ENCODE measurements around the gene HMGCLL1. TPM values are rescaled to one million over a fixed set of nuclear protein-coding genes. Genes with fewer than 3 reads are reported as not detected.

The HMGCLL1 gene
- total and polyA plus RNA-seq, 2 donors (not counting 3 experiments of a cell fraction or from before 2014, with no cell fraction given), result not detected

DNA sequence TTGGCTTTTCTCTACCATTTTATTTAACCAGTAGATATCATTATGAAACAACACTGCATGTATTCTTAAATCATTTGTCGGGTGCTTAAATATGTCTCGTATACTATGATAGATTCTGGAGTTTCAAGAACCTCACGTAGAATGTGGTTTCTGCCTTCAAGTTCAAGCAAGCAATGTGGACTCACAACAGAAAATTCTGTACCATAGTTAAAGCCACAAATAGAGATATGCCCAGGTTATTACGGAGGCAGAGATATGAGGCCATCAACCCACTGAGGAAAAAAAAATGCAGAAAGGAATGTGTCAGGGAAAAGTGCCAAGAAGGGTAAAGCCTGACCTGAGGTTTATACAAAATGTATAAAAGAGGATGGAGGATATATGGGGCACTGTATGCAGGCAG lies 141.9 kb downstream of the HMGCLL1 start:
- H3K4me3 ChIP-seq (replicated peaks in 1 of 3; ENCODE audit: insufficient read depth in 1 of 3, low read depth in 1 of 3, low read length in 3 of 3), result no peak overlapping the region
- no peaks in the 10 kb centered on the region for H3K79me2 ChIP-seq (ENCODE audit: control insufficient read depth, insufficient read depth, low read length)
- intact Hi-C loops (cut with micrococcal nuclease), result no loop called here
- no peaks in the 10 kb centered on the region for H3K36me3 ChIP-seq (ENCODE audit: control insufficient read depth in 2 of 2, extremely low read depth in 1 of 2, insufficient read depth in 2 of 2, low read length in 2 of 2)
- no peaks in the 10 kb centered on the region for H3K9me3 ChIP-seq (replicated peaks; ENCODE audit: control insufficient read depth, insufficient read depth, low read length)
- DNase-seq (ENCODE audit: low read depth, low spot score) (no peak), FAIRE-seq (no peak)
- no peaks in the 10 kb centered on the region for H3K9me1 ChIP-seq (replicated peaks; ENCODE audit: control insufficient read depth, extremely low read depth, insufficient read depth, low read length)
- no peak overlapping the region for H3K4me2 ChIP-seq (ENCODE audit: insufficient read depth, low read length)
- no peak overlapping the region for H3K27ac ChIP-seq (ENCODE audit: insufficient read depth, low read depth, low read length)
- peaks cover 2 to 8% of the 10 kb centered on the region in 2 experiments for H3K27me3 ChIP-seq (ENCODE audit: control insufficient read depth in 2 of 2, insufficient read depth in 2 of 2, low read length in 2 of 2)
- H2AFZ ChIP-seq (ENCODE audit: low read depth, low read length), result no peak overlapping the region
- TF ChIP-seq MYC (IDR thresholded peaks at IDR 0.05; ENCODE audit: low read depth, low read length) (no peak), EZH2 (IDR thresholded peaks at IDR 0.05; ENCODE audit: borderline replicate concordance, low read depth, low read length, severe bottlenecking) (no peak)
- TF ChIP-seq, protein P1, sequence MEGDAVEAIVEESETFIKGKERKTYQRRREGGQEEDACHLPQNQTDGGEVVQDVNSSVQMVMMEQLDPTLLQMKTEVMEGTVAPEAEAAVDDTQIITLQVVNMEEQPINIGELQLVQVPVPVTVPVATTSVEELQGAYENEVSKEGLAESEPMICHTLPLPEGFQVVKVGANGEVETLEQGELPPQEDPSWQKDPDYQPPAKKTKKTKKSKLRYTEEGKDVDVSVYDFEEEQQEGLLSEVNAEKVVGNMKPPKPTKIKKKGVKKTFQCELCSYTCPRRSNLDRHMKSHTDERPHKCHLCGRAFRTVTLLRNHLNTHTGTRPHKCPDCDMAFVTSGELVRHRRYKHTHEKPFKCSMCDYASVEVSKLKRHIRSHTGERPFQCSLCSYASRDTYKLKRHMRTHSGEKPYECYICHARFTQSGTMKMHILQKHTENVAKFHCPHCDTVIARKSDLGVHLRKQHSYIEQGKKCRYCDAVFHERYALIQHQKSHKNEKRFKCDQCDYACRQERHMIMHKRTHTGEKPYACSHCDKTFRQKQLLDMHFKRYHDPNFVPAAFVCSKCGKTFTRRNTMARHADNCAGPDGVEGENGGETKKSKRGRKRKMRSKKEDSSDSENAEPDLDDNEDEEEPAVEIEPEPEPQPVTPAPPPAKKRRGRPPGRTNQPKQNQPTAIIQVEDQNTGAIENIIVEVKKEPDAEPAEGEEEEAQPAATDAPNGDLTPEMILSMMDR (IDR thresholded peaks at IDR 0.05; ENCODE audit: extremely low read depth in 1 of 2, insufficient read depth in 1 of 2, low read depth in 1 of 2, low read length in 2 of 2), result no peak
- H3K9ac ChIP-seq (replicated peaks; ENCODE audit: extremely low read depth, insufficient read depth, low read length), result no peak overlapping the region
- H4K20me1 ChIP-seq (replicated peaks; ENCODE audit: control insufficient read depth, extremely low read depth, insufficient read depth, low read length), result no peaks in the 10 kb centered on the region
- BruUV-seq (replicated peaks), result no TSS peak
- ChIA-PET CTCF (interaction anchor here (1.3 to 3.0 kb wide), 3 partner anchors 10 to 161 kb away, joined by 3 to 14 read pairs (median 5); no protein-coding TSS in a partner anchor), POLR2A (no interaction called here)
- H3K4me1 ChIP-seq (ENCODE audit: control insufficient read depth, extremely low read depth, insufficient read depth, low read length), result no peaks in the 10 kb centered on the region
- dilution Hi-C loops (cut with MboI; ENCODE audit: extremely low pct_ligation_motif_present, low sequenced_read_pairs), result no loop called here

DNA sequence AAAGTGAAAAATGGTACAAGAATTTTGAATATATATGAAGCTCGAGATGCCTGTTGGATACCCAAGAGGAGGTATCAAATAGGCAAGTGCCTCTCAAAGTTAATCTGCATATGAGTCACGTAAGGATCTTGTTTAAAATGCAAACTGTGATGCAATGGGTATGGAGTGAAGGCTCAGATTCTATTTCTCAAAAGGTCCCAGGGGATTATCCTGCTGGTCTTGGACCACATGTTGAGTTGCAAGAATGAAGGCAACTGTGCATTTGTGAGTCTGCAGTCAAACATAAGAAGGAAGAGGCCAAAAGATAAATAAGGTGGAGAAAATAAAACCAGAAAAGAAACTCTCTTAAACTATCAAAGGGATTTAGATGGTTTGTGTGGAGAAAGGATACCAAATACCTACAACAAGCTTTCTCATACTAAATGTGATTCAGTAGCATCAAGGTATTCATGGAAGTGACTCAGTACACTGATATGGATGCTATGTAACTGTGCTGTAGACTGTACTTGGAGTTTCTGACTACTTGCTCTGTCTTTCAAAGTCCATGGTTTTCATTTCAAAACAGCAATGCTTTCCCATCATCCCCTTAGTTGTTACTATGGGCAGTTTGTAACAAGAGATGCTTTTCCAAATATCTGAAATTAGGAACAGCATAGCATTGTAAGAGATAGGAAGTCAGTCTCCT lies 145.4 kb downstream of the HMGCLL1 start:
- DNase-seq (ENCODE audit: low read depth, low spot score) (no peak), FAIRE-seq (no peak)
- Histone ChIP-seq H3K9ac (replicated peaks; ENCODE audit: extremely low read depth, insufficient read depth, low read length) (no peak overlapping the region), H3K4me1 (ENCODE audit: control insufficient read depth, extremely low read depth, insufficient read depth, low read length) (no peaks in the 10 kb centered on the region), H3K4me2 (ENCODE audit: insufficient read depth, low read length) (no peak overlapping the region), H3K79me2 (ENCODE audit: control insufficient read depth, insufficient read depth, low read length) (no peaks in the 10 kb centered on the region), H3K27me3 (ENCODE audit: control insufficient read depth in 2 of 2, insufficient read depth in 2 of 2, low read length in 2 of 2) (peaks cover 2 to 4% of the 10 kb centered on the region in 2 experiments), H2AFZ (ENCODE audit: low read depth, low read length) (no peak overlapping the region), H3K9me3 (replicated peaks; ENCODE audit: control insufficient read depth, insufficient read depth, low read length) (no peaks in the 10 kb centered on the region), H3K36me3 (ENCODE audit: control insufficient read depth in 2 of 2, extremely low read depth in 1 of 2, insufficient read depth in 2 of 2, low read length in 2 of 2) (no peaks in the 10 kb centered on the region), H3K9me1 (replicated peaks; ENCODE audit: control insufficient read depth, extremely low read depth, insufficient read depth, low read length) (no peaks in the 10 kb centered on the region), H4K20me1 (replicated peaks; ENCODE audit: control insufficient read depth, extremely low read depth, insufficient read depth, low read length) (no peaks in the 10 kb centered on the region), H3K4me3 (replicated peaks in 1 of 3; ENCODE audit: insufficient read depth in 1 of 3, low read depth in 1 of 3, low read length in 3 of 3) (no peak overlapping the region), H3K27ac (ENCODE audit: insufficient read depth, low read depth, low read length) (no peak overlapping the region)
- no TSS peak for BruUV-seq (replicated peaks)
- dilution Hi-C loops (cut with MboI; ENCODE audit: extremely low pct_ligation_motif_present, low sequenced_read_pairs) (no loop called here), intact Hi-C loops (cut with micrococcal nuclease) (no loop called here)
- TF ChIP-seq JUN (IDR thresholded peaks at IDR 0.05; ENCODE audit: borderline replicate concordance, insufficient read depth, insufficient read length, low read depth), result no peak
- TF ChIP-seq, protein P2, sequence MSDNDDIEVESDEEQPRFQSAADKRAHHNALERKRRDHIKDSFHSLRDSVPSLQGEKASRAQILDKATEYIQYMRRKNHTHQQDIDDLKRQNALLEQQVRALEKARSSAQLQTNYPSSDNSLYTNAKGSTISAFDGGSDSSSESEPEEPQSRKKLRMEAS (IDR thresholded peaks at IDR 0.05; ENCODE audit: insufficient read depth, insufficient read length), result no peak
- no peak for TF ChIP-seq EZH2 (IDR thresholded peaks at IDR 0.05; ENCODE audit: borderline replicate concordance, low read depth, low read length, severe bottlenecking)
- TF ChIP-seq MYC (IDR thresholded peaks at IDR 0.05; ENCODE audit: low read depth, low read length), result no peak
- TF ChIP-seq POLR2AphosphoS5 (IDR thresholded peaks at IDR 0.05; ENCODE audit: insufficient read depth, low read depth, low read length), result no peak
- no peak for TF ChIP-seq FOS (IDR thresholded peaks at IDR 0.05; ENCODE audit: borderline replicate concordance, insufficient read depth, low read length)
- TF ChIP-seq GATA2 (IDR thresholded peaks at IDR 0.05; ENCODE audit: insufficient read depth, insufficient read length, low read depth, low read length), result no peak
- ChIA-PET POLR2A (no interaction called here), CTCF (no interaction called here)
